ENCODE data around the gene DMGDH. TPM values are rescaled to one million over a fixed set of nuclear protein-coding genes. Genes with fewer than 3 reads are reported as not detected.

Gene DMGDH
- polyA plus RNA-seq, 3 donors, result 18.0 to 28.4 (median 24.9) TPM

GRCh38 chr5:79074641-79075040 is 5.2 kb upstream of the DMGDH start:
- DNase-seq (ENCODE audit: low read depth in 3 of 3, low spot score in 2 of 3), result no peak

- DNase-seq (ENCODE audit: low read depth in 3 of 3, low spot score in 2 of 3), result no peak
Observed at GRCh38 chr5:79070350-79070667, 835 bp upstream of the DMGDH start.

- DNase-seq (ENCODE audit: low read depth in 3 of 3, low spot score in 2 of 3), result no peak
Observed at GRCh38 chr5:79062436-79062835, 7.0 kb downstream of the DMGDH start.

- DNase-seq (ENCODE audit: low read depth in 3 of 3, low spot score in 2 of 3), result no peak
Observed at GRCh38 chr5:79059674-79060073, 9.8 kb downstream of the DMGDH start.

- no peak for DNase-seq (ENCODE audit: low read depth in 3 of 3, low spot score in 2 of 3)
Observed at GRCh38 chr5:79056847-79057246, 12.6 kb downstream of the DMGDH start.

GRCh38 chr5:79055017-79055416 is 14.5 kb downstream of the DMGDH start:
- no peak for DNase-seq (ENCODE audit: low read depth in 3 of 3, low spot score in 2 of 3)

GRCh38 chr5:79053321-79053720 is 16.2 kb downstream of the DMGDH start:
- no peak for DNase-seq (ENCODE audit: low read depth in 3 of 3, low spot score in 2 of 3)

- DNase-seq (ENCODE audit: low read depth in 3 of 3, low spot score in 2 of 3), result no peak
Observed at GRCh38 chr5:79050498-79050897, 19.0 kb downstream of the DMGDH start.

- no peak for DNase-seq (ENCODE audit: low read depth in 3 of 3, low spot score in 2 of 3)
Observed at GRCh38 chr5:79048437-79048836, 21.0 kb downstream of the DMGDH start.

GRCh38 chr5:79047199-79047598 is 22.3 kb downstream of the DMGDH start:
- no peak for DNase-seq (ENCODE audit: low read depth in 3 of 3, low spot score in 2 of 3)

GRCh38 chr5:79042188-79042587 is 27.3 kb downstream of the DMGDH start:
- DNase-seq (ENCODE audit: low read depth in 3 of 3, low spot score in 2 of 3), result no peak

GRCh38 chr5:79036769-79037168 is 32.7 kb downstream of the DMGDH start:
- DNase-seq (ENCODE audit: low read depth in 3 of 3, low spot score in 2 of 3), result no peak

- DNase-seq (ENCODE audit: low read depth in 3 of 3, low spot score in 2 of 3), result no peak
Observed at GRCh38 chr5:79035237-79035636, 34.2 kb downstream of the DMGDH start.

- DNase-seq (ENCODE audit: low read depth in 3 of 3, low spot score in 2 of 3), result no peak
Observed at GRCh38 chr5:79032782-79033181, 36.7 kb downstream of the DMGDH start.

GRCh38 chr5:79032031-79032695 is 37.3 kb downstream of the DMGDH start:
- no peak for DNase-seq (ENCODE audit: low read depth in 3 of 3, low spot score in 2 of 3)

- DNase-seq (ENCODE audit: low read depth in 3 of 3, low spot score in 2 of 3), result peak in 1 of 3 donors; percentile 16
Observed at GRCh38 chr5:79031485-79031867, 38.0 kb downstream of the DMGDH start.

- peak in 2 of 3 donors; percentile 45 to 53 for DNase-seq (ENCODE audit: low read depth in 3 of 3, low spot score in 2 of 3)
Observed at GRCh38 chr5:79030663-79031484, 38.6 kb downstream of the DMGDH start.

GRCh38 chr5:79025054-79025472 is 44.4 kb downstream of the DMGDH start:
- DNase-seq (ENCODE audit: low read depth in 3 of 3, low spot score in 2 of 3), result peak in 2 of 3 donors; percentile 60 to 63

GRCh38 chr5:79023947-79024346 is 45.5 kb downstream of the DMGDH start:
- DNase-seq (ENCODE audit: low read depth in 3 of 3, low spot score in 2 of 3), result no peak

- no peak for DNase-seq (ENCODE audit: low read depth in 3 of 3, low spot score in 2 of 3)
Observed at GRCh38 chr5:79023348-79023747, 46.1 kb downstream of the DMGDH start.

GRCh38 chr5:79022771-79023170 is 46.7 kb downstream of the DMGDH start:
- DNase-seq (ENCODE audit: low read depth in 3 of 3, low spot score in 2 of 3), result no peak

GRCh38 chr5:79021753-79022152 is 47.7 kb downstream of the DMGDH start:
- DNase-seq (ENCODE audit: low read depth in 3 of 3, low spot score in 2 of 3), result no peak
